WI38 (cell line): Measurements from ENCODE around the gene CHCT1.
"Not testable (repeated sequence)": the region's sequence is repeated elsewhere in the genome, so short reads cannot be mapped to it uniquely, and the experiment has no call there.

ENCODE experiments used
- H3K4me3 ChIP-seq: 2 replicates; pipeline ENCODE4 v1.5.1; 2011; ENCODE audit warnings: low read depth, mild to moderate bottlenecking, control low read depth, low read length
- CTCF ChIP-seq: IDR thresholded peaks from 2 replicates; pipeline ENCODE4 v1.5.1; 2012; ENCODE audit warnings: low read depth, mild to moderate bottlenecking, control low read depth, low read length

The CHCT1 gene

GRCh38 chr17:60422162-60422665, at the start of gene CHCT1:
TSS of gene CHCT1 (plus strand) at chr17:60422489. CDS start at chr17:60422593, 104 bp downstream.
- H3K4me3 ChIP-seq, result peak within 1 kb of the TSS; percentile 56
- no peak for TF ChIP-seq CTCF

GRCh38 chr17:60372790-60373483, 49.4 kb upstream of the CHCT1 start:
- no peak overlapping the region for H3K4me3 ChIP-seq
- TF ChIP-seq CTCF, result no peak

GRCh38 chr17:60378187-60378586, 44.1 kb upstream of the CHCT1 start:
- H3K4me3 ChIP-seq, result not testable (repeated sequence)

GRCh38 chr17:60379461-60379860, 42.8 kb upstream of the CHCT1 start:
- H3K4me3 ChIP-seq, result not testable (repeated sequence)

GRCh38 chr17:60381958-60382357, 40.3 kb upstream of the CHCT1 start:
- no peak overlapping the region for H3K4me3 ChIP-seq
- no peak for TF ChIP-seq CTCF

GRCh38 chr17:60383379-60383778, 38.9 kb upstream of the CHCT1 start:
- no peak for TF ChIP-seq CTCF
- H3K4me3 ChIP-seq, result no peak overlapping the region

- H3K4me3 ChIP-seq, result not testable (repeated sequence)
Observed at GRCh38 chr17:60384921-60385320, 37.4 kb upstream of the CHCT1 start.

- no peak overlapping the region for H3K4me3 ChIP-seq
- TF ChIP-seq CTCF, result no peak
Observed at GRCh38 chr17:60386147-60387058, 35.9 kb upstream of the CHCT1 start.
